Measurements from ENCODE around the gene SNCAIP. TPM values are rescaled to one million over a fixed set of nuclear protein-coding genes. Genes with fewer than 3 reads are reported as not detected.

The SNCAIP gene
- total RNA-seq, 3 donors from 2014 or later (not counting 1 experiment from before 2014, with no cell fraction given), result 0.73 TPM; not detected in 2

- H3K36me3 ChIP-seq (ENCODE audit: control insufficient read depth, insufficient read depth, low read length), result no peaks in the 10 kb centered on the region
- Mint-ChIP-seq H3K27me3 (ENCODE audit: low read depth in 2 of 2) (no peaks in the 10 kb centered on the region), H3K36me3 (no peaks in the 10 kb centered on the region), H3K4me1 (no peaks in the 10 kb centered on the region), H3K4me3 (no peak overlapping the region), H3K27ac (no peak overlapping the region), H3K9me3 (peaks cover 2 to 5% of the 10 kb centered on the region in 2 donors)
- H3K27me3 ChIP-seq (ENCODE audit: control insufficient read depth, insufficient read depth, low read length), result no peaks in the 10 kb centered on the region
- 70% methylated on average over 2 of the region's 2 CpGs for WGBS (ENCODE audit: insufficient coverage)
- no peak for ATAC-seq
- H3K9me3 ChIP-seq (ENCODE audit: control insufficient read depth, insufficient read depth, low read length), result no peaks in the 10 kb centered on the region
- no peak overlapping the region for H3K4me3 ChIP-seq (ENCODE audit: low read length)
- intact Hi-C loops (cut with micrococcal nuclease), result no loop called here
- DNase-seq, result no peak
- H3K4me1 ChIP-seq (ENCODE audit: control insufficient read depth, insufficient read depth, low read length), result no peaks in the 10 kb centered on the region
- H3K27ac ChIP-seq (ENCODE audit: low read length), result no peak overlapping the region
- TF ChIP-seq, protein P1, sequence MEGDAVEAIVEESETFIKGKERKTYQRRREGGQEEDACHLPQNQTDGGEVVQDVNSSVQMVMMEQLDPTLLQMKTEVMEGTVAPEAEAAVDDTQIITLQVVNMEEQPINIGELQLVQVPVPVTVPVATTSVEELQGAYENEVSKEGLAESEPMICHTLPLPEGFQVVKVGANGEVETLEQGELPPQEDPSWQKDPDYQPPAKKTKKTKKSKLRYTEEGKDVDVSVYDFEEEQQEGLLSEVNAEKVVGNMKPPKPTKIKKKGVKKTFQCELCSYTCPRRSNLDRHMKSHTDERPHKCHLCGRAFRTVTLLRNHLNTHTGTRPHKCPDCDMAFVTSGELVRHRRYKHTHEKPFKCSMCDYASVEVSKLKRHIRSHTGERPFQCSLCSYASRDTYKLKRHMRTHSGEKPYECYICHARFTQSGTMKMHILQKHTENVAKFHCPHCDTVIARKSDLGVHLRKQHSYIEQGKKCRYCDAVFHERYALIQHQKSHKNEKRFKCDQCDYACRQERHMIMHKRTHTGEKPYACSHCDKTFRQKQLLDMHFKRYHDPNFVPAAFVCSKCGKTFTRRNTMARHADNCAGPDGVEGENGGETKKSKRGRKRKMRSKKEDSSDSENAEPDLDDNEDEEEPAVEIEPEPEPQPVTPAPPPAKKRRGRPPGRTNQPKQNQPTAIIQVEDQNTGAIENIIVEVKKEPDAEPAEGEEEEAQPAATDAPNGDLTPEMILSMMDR (IDR thresholded peaks at IDR 0.05), result no peak
Observed at GRCh38 chr5:122301016-122301415, 11.0 kb upstream of the SNCAIP start.

DNA sequence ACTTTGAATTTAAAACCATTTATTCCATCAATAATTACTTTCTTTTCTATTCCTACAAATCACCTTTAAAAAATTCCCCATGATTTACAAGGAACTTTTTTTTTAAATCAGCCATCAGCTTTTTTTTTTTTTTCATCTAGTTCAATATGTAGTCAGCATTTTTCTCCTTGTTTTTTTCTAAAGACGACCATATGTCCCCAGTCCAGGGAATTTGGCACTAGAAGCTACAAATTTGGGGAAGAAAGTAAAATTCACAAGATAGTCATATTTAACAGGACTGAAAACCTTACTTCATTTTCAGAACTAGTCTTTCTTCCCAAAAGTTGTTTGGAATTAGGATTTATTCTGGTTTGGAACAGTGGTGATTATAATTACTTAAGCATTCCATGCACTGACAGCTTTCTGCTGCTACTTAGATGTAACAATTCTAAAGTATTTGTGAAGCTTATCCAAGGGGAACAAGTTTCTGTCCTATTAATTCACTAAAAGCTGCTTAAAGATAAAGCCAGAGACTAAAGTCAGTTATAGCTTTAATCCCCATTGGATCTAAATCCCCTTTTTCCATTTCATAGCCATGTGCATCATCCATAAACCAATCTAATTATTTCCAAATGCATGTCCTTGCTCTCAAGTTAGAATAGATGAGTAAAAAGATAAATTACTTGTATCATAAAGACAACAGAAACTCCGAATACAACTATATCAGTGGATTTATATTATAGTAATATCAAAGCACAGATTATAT is 7.4 kb upstream of the SNCAIP start:
- Histone ChIP-seq H3K9me3 (ENCODE audit: control insufficient read depth, insufficient read depth, low read length) (no peaks in the 10 kb centered on the region), H3K36me3 (ENCODE audit: control insufficient read depth, insufficient read depth, low read length) (no peaks in the 10 kb centered on the region), H3K4me1 (ENCODE audit: control insufficient read depth, insufficient read depth, low read length) (no peaks in the 10 kb centered on the region), H3K4me3 (ENCODE audit: low read length) (no peak overlapping the region), H3K27me3 (ENCODE audit: control insufficient read depth, insufficient read depth, low read length) (no peaks in the 10 kb centered on the region), H3K27ac (ENCODE audit: low read length) (no peak overlapping the region)
- intact Hi-C loops (cut with micrococcal nuclease), result no loop called here
- Mint-ChIP-seq H3K27me3 (ENCODE audit: low read depth in 2 of 2) (peaks cover 0 to 3% of the 10 kb centered on the region in 2 donors), H3K36me3 (no peaks in the 10 kb centered on the region), H3K27ac (no peak overlapping the region), H3K4me3 (no peak overlapping the region), H3K4me1 (no peaks in the 10 kb centered on the region), H3K9me3 (peaks cover 7 to 9% of the 10 kb centered on the region in 2 donors)
- DNase-seq (no peak), ATAC-seq (no peak)
- WGBS (ENCODE audit: insufficient coverage), result no CpG with 5 or more reads among the region's 2 CpGs
- TF ChIP-seq, protein P1 (IDR thresholded peaks at IDR 0.05), result no peak

GRCh38 chr5:122306461-122306860 is 5.6 kb upstream of the SNCAIP start:
- no peak for ATAC-seq
- TF ChIP-seq, protein P1 (IDR thresholded peaks at IDR 0.05), result no peak
- 4% methylated on average over 2 of the region's 2 CpGs for WGBS (ENCODE audit: insufficient coverage)
- H3K27me3 Mint-ChIP-seq (ENCODE audit: low read depth in 2 of 2), result peaks cover 5 to 19% of the 10 kb centered on the region in 2 donors
- H3K4me1 Mint-ChIP-seq, result no peaks in the 10 kb centered on the region
- no peaks in the 10 kb centered on the region for H3K36me3 Mint-ChIP-seq
- H3K4me3 Mint-ChIP-seq, result no peak overlapping the region
- Histone ChIP-seq H3K9me3 (ENCODE audit: control insufficient read depth, insufficient read depth, low read length) (peaks cover 3% of the 10 kb centered on the region), H3K27me3 (ENCODE audit: control insufficient read depth, insufficient read depth, low read length) (peaks cover 8% of the 10 kb centered on the region), H3K4me3 (ENCODE audit: low read length) (no peak overlapping the region), H3K36me3 (ENCODE audit: control insufficient read depth, insufficient read depth, low read length) (no peaks in the 10 kb centered on the region), H3K4me1 (ENCODE audit: control insufficient read depth, insufficient read depth, low read length) (no peaks in the 10 kb centered on the region), H3K27ac (ENCODE audit: low read length) (no peak overlapping the region)
- no peak for DNase-seq
- peaks cover 5 to 6% of the 10 kb centered on the region in 2 donors for H3K9me3 Mint-ChIP-seq
- no peak overlapping the region for H3K27ac Mint-ChIP-seq
- intact Hi-C loops (cut with micrococcal nuclease), result no loop called here

GRCh38 chr5:122310889-122311288 is 1.1 kb upstream of the SNCAIP start:
- ATAC-seq (no peak), DNase-seq (no peak)
- H3K4me3 ChIP-seq (ENCODE audit: low read length), result no peak overlapping the region
- peaks cover 15% of the 10 kb centered on the region for H3K27me3 ChIP-seq (ENCODE audit: control insufficient read depth, insufficient read depth, low read length)
- intact Hi-C loops (cut with micrococcal nuclease), result no loop called here
- Mint-ChIP-seq H3K27ac (no peak overlapping the region), H3K9me3 (peaks cover 3 to 5% of the 10 kb centered on the region in 2 donors), H3K27me3 (ENCODE audit: low read depth in 2 of 2) (peaks cover 22 to 46% of the 10 kb centered on the region in 2 donors), H3K4me1 (no peaks in the 10 kb centered on the region), H3K36me3 (peaks cover 17% of the 10 kb centered on the region), H3K4me3 (no peak overlapping the region)
- peaks cover 3% of the 10 kb centered on the region for H3K9me3 ChIP-seq (ENCODE audit: control insufficient read depth, insufficient read depth, low read length)
- 82% methylated on average over 7 of the region's 7 CpGs for WGBS (ENCODE audit: insufficient coverage)
- H3K4me1 ChIP-seq (ENCODE audit: control insufficient read depth, insufficient read depth, low read length), result no peaks in the 10 kb centered on the region
- TF ChIP-seq, protein P1 (IDR thresholded peaks at IDR 0.05), result no peak
- H3K36me3 ChIP-seq (ENCODE audit: control insufficient read depth, insufficient read depth, low read length), result no peaks in the 10 kb centered on the region
- H3K27ac ChIP-seq (ENCODE audit: low read length), result no peak overlapping the region

Measured in natural killer cell (primary cell).